Tibial nerve (tissue), 4 donors: Measurements from ENCODE around the gene TMTC1. TPM values are rescaled to one million over a fixed set of nuclear protein-coding genes. Genes with fewer than 3 reads are reported as not detected.

Experiments used
- DNase-seq, 2 donors: peaks; one replicate each; pipeline ENCODE4 v3.0.0-alpha.2; 2019; ENCODE audit warnings: low spot score in 2 of 2
- H3K27ac ChIP-seq, 4 donors: fragments of 200-600 bp; sonication (generic) in 3 of 4; one replicate each; pipeline ENCODE4 v1.5.1; 2017 to 2019; ENCODE audit warnings: mild to moderate bottlenecking in 1 of 4
- H3K27me3 ChIP-seq, 2 donors: fragments of 200-600 bp; sonication (generic) in 1 of 2; one replicate each; pipeline versions ENCODE4 v1.5.1 to v1.6.0; 2017 to 2019
- H3K36me3 ChIP-seq, 3 donors: fragments of 200-600 bp; sonication (generic); one replicate each; pipeline ENCODE4 v1.5.1; 2018 to 2019
- H3K4me1 ChIP-seq, 4 donors: fragments of 200-600 bp; sonication (generic) in 3 of 4; one replicate each; pipeline ENCODE4 v1.5.1; 2017 to 2019
- H3K4me3 ChIP-seq, 4 donors: fragments of 200-600 bp; sonication (generic) in 3 of 4; one replicate each; pipeline ENCODE4 v1.5.1; 2017 to 2019; ENCODE audit warnings: mild to moderate bottlenecking in 1 of 4, moderate library complexity in 1 of 4
- H3K9me3 ChIP-seq, 4 donors: fragments of 200-600 bp; sonication (generic) in 3 of 4; one replicate each; pipeline ENCODE4 v1.5.1; 2017 to 2019
- EP300 ChIP-seq, 2 donors: sonication (generic); formaldehyde crosslinking; IDR thresholded peaks; one replicate each; pipeline ENCODE4 v1.6.1; 2017; ENCODE audit warnings: antibody characterized with exemption in 2 of 2, mild to moderate bottlenecking in 1 of 2
- POLR2A ChIP-seq, 2 donors: fragments of 450-650 bp; IDR thresholded peaks; one replicate each; pipeline ENCODE4 v1.6.1; 2017; ENCODE audit warnings: antibody characterized with exemption in 2 of 2, mild to moderate bottlenecking in 2 of 2, moderate library complexity in 2 of 2
- WGBS, 2 donors: methylation state at CpG; one replicate each; pipeline ENCODE4 v1.1.5; 2018; 5-methylcytosine and 5-hydroxymethylcytosine counted together
- total RNA-seq, 4 donors: library from RNA; depleted of rRNA; stranded (reverse); fragments of >200 nt; gene quantifications; one replicate each; pipeline ENCODE4 v1.1.0, GENCODE V29; 2016
- TF ChIP-seq, protein P1 (sequence below), 5 experiments: fragments of 200-600 bp in 3 of 5; fragments of 450-650 bp in 2 of 5; sonication (generic) in 3 of 5; IDR thresholded peaks; one replicate each; pipeline ENCODE4 v1.5.1; 2016 to 2019; ENCODE audit warnings: antibody characterized with exemption in 5 of 5, mild to moderate bottlenecking in 3 of 5, moderate library complexity in 2 of 5

The TMTC1 gene
- total RNA-seq, 4 donors from 2014 or later: 111 to 207 (median 144) TPM

DNA sequence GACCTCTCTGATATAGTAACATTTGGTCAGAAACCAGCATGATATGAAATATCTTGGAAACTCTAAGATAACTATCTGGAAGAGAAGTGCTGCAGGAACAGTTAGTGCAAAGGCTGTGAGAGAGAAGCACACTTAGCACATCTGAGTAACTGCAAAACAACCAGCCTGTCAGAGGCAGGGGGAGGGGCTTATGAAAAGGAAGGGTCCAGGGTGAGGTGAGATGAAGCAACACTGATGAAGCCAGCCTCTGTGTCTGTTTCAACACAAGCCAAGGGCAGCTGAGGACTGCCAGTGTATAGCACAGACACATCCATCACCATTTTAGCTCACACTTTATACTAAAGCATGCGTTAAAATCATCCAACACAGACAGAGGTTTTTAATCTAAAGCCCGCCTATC lies 248.8 kb downstream of the TMTC1 start:
- no peak for TF ChIP-seq POLR2A (IDR thresholded peaks at IDR 0.05)
- TF ChIP-seq EP300 (IDR thresholded peaks at IDR 0.05): no peak
- TF ChIP-seq, protein P1, sequence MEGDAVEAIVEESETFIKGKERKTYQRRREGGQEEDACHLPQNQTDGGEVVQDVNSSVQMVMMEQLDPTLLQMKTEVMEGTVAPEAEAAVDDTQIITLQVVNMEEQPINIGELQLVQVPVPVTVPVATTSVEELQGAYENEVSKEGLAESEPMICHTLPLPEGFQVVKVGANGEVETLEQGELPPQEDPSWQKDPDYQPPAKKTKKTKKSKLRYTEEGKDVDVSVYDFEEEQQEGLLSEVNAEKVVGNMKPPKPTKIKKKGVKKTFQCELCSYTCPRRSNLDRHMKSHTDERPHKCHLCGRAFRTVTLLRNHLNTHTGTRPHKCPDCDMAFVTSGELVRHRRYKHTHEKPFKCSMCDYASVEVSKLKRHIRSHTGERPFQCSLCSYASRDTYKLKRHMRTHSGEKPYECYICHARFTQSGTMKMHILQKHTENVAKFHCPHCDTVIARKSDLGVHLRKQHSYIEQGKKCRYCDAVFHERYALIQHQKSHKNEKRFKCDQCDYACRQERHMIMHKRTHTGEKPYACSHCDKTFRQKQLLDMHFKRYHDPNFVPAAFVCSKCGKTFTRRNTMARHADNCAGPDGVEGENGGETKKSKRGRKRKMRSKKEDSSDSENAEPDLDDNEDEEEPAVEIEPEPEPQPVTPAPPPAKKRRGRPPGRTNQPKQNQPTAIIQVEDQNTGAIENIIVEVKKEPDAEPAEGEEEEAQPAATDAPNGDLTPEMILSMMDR (IDR thresholded peaks at IDR 0.05): no peak
- peaks cover 0 to 7% (median 3%) of the 10 kb centered on the region in 4 donors for H3K4me1 ChIP-seq
- no peak overlapping the region for H3K4me3 ChIP-seq
- H3K27ac ChIP-seq: no peak overlapping the region
- no peaks in the 10 kb centered on the region for H3K36me3 ChIP-seq
- DNase-seq: no peak
- H3K9me3 ChIP-seq: no peaks in the 10 kb centered on the region
- 91 to 93% methylated on average over 2 of the region's 2 CpGs for WGBS, 2 donors
- no peaks in the 10 kb centered on the region for H3K27me3 ChIP-seq

DNA sequence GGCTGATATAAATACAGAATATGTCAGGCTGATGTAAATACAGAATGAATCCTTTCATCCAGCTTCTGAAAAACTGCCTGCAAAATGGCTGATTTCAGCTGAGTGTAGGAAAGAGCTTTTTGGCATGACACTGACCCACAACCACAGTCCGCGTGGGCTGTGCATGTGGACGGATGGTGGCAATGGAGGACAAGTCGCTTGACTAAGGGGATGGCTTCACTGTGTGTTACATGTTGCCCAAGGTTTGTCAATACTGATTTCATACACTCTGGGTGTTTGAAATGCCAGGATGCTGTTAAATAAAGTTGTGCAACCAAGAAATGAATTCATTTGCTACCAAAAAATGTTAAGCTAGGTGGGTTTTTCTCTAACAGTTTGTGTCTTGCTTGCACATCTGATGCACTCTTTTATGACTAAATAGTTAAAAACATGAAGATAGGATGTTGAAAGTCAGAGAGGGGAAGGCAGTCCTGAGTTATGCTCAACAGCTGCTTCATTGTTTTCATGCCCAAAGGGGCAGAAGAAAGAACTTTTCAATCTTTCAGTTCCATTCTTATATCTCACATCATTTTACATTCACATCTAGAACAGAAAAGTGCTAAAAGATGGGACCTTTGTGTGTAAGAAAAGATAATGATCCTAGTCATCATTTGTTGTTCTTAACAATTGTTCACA lies 249.8 kb downstream of the TMTC1 start:
- no peak overlapping the region for H3K27ac ChIP-seq
- H3K4me1 ChIP-seq: peaks cover 0 to 7% (median 3%) of the 10 kb centered on the region in 4 donors
- no peak overlapping the region for H3K4me3 ChIP-seq
- no peaks in the 10 kb centered on the region for H3K9me3 ChIP-seq
- no peaks in the 10 kb centered on the region for H3K27me3 ChIP-seq
- WGBS, 2 donors: 24 to 35% methylated on average over 4 of the region's 4 CpGs
- no peaks in the 10 kb centered on the region for H3K36me3 ChIP-seq
- no peak for TF ChIP-seq POLR2A (IDR thresholded peaks at IDR 0.05)
- no peak for TF ChIP-seq EP300 (IDR thresholded peaks at IDR 0.05)
- TF ChIP-seq, protein P1 (IDR thresholded peaks at IDR 0.05): no peak
- DNase-seq: no peak

DNA sequence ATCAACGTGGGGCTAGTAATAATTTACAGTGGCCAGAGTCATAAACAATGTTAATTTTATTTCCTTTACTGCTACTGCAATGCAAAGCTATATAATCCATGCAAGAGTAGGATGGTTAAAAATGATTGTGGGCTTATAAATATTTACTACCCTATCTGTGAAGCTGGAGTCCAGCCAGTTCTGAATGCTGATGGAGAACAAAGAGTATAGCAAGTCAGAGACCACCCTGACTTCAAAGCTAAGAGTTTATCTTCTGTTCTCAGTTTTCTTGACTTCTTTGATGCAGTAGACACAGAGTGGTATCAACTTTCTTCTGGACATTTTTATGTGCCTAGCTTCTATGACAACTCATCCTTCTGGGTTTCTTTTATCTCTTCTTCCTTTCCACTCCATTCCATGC lies 252.3 kb downstream of the TMTC1 start:
- DNase-seq: no peak
- Histone ChIP-seq H3K27me3 (no peaks in the 10 kb centered on the region), H3K36me3 (no peaks in the 10 kb centered on the region), H3K27ac (no peak overlapping the region), H3K4me3 (no peak overlapping the region), H3K9me3 (no peaks in the 10 kb centered on the region), H3K4me1 (peaks cover 0 to 7% (median 3%) of the 10 kb centered on the region in 4 donors)
- TF ChIP-seq EP300 (IDR thresholded peaks at IDR 0.05): no peak
- 63 to 65% methylated on average over 1 of the region's 1 CpG for WGBS, 2 donors

DNA sequence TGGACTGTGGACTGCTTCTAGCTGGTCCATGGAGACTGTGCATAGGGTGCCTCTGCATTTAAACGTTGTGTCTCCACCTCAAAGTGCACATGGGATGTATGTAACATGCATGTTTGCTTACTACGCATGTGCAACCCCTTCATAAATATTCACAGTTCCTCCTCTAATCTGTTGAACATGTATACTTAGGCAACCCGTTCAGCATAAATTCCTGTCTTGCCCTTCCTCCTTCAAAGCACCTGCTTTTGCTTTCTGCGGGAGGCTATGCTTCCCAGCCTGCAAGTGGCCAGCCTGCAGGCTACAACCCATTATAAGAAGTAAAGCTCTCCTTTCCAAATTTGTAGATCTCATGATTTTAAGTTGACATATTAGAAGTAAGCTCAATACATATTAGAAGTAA lies 253.3 kb downstream of the TMTC1 start:
- Histone ChIP-seq H3K4me1 (peaks cover 0 to 7% (median 3%) of the 10 kb centered on the region in 4 donors), H3K9me3 (no peaks in the 10 kb centered on the region), H3K27me3 (no peaks in the 10 kb centered on the region), H3K36me3 (no peaks in the 10 kb centered on the region), H3K4me3 (no peak overlapping the region), H3K27ac (no peak overlapping the region)
- no peak for TF ChIP-seq EP300 (IDR thresholded peaks at IDR 0.05)
- no peak for TF ChIP-seq POLR2A (IDR thresholded peaks at IDR 0.05)
- TF ChIP-seq, protein P1 (IDR thresholded peaks at IDR 0.05): no peak
- 88 to 97% methylated on average over 4 of the region's 4 CpGs for WGBS, 2 donors
- DNase-seq: no peak

DNA sequence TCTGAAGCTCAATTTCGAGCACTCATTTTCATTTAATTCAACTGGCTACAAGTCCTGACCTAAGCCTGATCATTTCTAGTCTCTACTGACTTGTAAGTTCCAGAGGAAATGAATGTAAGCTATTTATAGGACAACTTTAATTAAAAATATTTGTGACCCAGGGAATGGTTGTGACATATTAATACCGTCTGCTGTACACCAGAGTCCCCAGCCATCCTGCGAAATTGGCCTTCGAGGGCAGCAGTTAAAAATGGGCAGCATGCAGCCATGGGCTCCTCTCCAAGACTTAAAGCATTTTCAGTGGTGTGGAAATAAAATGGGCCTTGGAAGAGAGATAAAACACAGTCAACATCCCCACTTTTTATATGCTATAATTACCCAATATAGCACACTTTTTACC lies 255.6 kb downstream of the TMTC1 start:
- Histone ChIP-seq H3K4me1 (peaks cover 0 to under 1% (median 0%) of the 10 kb centered on the region in 4 donors), H3K9me3 (no peaks in the 10 kb centered on the region), H3K27me3 (no peaks in the 10 kb centered on the region), H3K27ac (no peak overlapping the region), H3K4me3 (no peak overlapping the region), H3K36me3 (no peaks in the 10 kb centered on the region)
- no peak for TF ChIP-seq POLR2A (IDR thresholded peaks at IDR 0.05)
- no peak for TF ChIP-seq EP300 (IDR thresholded peaks at IDR 0.05)
- TF ChIP-seq, protein P1 (IDR thresholded peaks at IDR 0.05): no peak
- WGBS, 2 donors: 56 to 68% methylated on average over 4 of the region's 4 CpGs
- DNase-seq: no peak
